DND-41 (cell line): ENCODE data around the gene GPR107.
"Not testable (repeated sequence)": the region's sequence is repeated elsewhere in the genome, so short reads cannot be mapped to it uniquely, and the experiment has no call there.

Source experiments
- CTCF ChIP-seq: IDR thresholded peaks from 2 replicates; pipeline ENCODE4 v1.5.1; 2012; ENCODE audit warnings: borderline replicate concordance, low read length, moderate library complexity, mild to moderate bottlenecking; ENCODE audit not compliant: poor library complexity, severe bottlenecking; ENCODE audit errors: extremely low read depth
- EZH2 ChIP-seq: IDR thresholded peaks from 3 replicates; pipeline ENCODE4 v1.6.1; 2012; ENCODE audit warnings: borderline replicate concordance, low read depth, mild to moderate bottlenecking, moderate library complexity, low read length, inconsistent platforms; ENCODE audit not compliant: severe bottlenecking

- TF ChIP-seq CTCF, EZH2: not testable (repeated sequence)
These were observed 31.9 kb upstream of the GPR107 start for GRCh38 chr9:130021842-130022241.
